A549 (cell line): Measurements from ENCODE around the gene STOML2. TPM values are rescaled to one million over a fixed set of nuclear protein-coding genes. Genes with fewer than 3 reads are reported as not detected.

Experiments
- ATAC-seq, 2 experiments: fragments of 200-7000 bp in 1 of 2; fragments of >200 bp in 1 of 2; cut with Nextera tagmentation in 1 of 2; cut with Tn5 transposase in 1 of 2; 3 replicates each; pipeline versions ENCODE4 v1.8.0 to v1.9.1; 2018 to 2020; ENCODE audit warnings: mild to moderate bottlenecking in 1 of 2, moderate library complexity in 1 of 2
- CTCF ChIA-PET: fragments of 300-600 bp; sonication (Branson Sonifier 250); formaldehyde crosslinking; extraction: SDS; loops from one replicate; lab custom pipeline; 2021; ENCODE audit warnings: antibody characterized with exemption, inconsistent platforms; lab: Yijun Ruan, JAX
- POLR2A ChIA-PET: fragments of 350-600 bp; formaldehyde crosslinking; extraction: SDS; loops from one replicate; lab custom pipeline; 2021; ENCODE audit warnings: antibody characterized with exemption, inconsistent platforms; lab: Yijun Ruan, JAX
- DNase-seq, 2 experiments: peaks; one replicate each; pipeline versions ENCODE4 v3.0.0 to v3.0.0-alpha.2; 2011 to 2016; ENCODE audit warnings: low read depth in 1 of 2, low spot score in 1 of 2
- FAIRE-seq: peaks from 2 replicates; lab custom pipeline; 2011; peaks lifted over from hg19 to GRCh38; lab: Jason Lieb, UNC
- H3K27ac ChIP-seq, 2 experiments: fragments of >200 bp; sonication (Bioruptor Twin); formaldehyde crosslinking; 3 replicates each; pipeline ENCODE4 v1.5.1; 2016 to 2017
- H3K4me1 ChIP-seq: fragments of >200 bp; sonication (Bioruptor Twin); formaldehyde crosslinking; 3 replicates; pipeline ENCODE4 v1.6.1; 2016
- H3K4me2 ChIP-seq: fragments of >200 bp; sonication (Bioruptor Twin); formaldehyde crosslinking; 3 replicates; pipeline ENCODE4 v1.6.1; 2016
- H3K4me3 ChIP-seq: fragments of >200 bp; sonication (Bioruptor Twin); formaldehyde crosslinking; 3 replicates; pipeline ENCODE4 v1.5.1; 2016
- H3K9me3 ChIP-seq: fragments of >200 bp; sonication (Bioruptor Twin); formaldehyde crosslinking; 3 replicates; pipeline ENCODE4 v1.6.1; 2016
- BCL3 ChIP-seq: fragments of >200 bp; sonication (Bioruptor Twin); formaldehyde crosslinking; IDR thresholded peaks from 3 replicates; pipeline ENCODE4 v1.6.1; 2016
- BHLHE40 ChIP-seq: IDR thresholded peaks from 2 replicates; pipeline ENCODE4 v1.6.1; 2012; ENCODE audit warnings: low read depth, low read length, inconsistent platforms
- CBX2 ChIP-seq: fragments of 200-600 bp; sonication (generic); IDR thresholded peaks from 2 replicates; pipeline ENCODE4 v1.6.1; 2016; ENCODE audit warnings: low read depth, mild to moderate bottlenecking, borderline replicate concordance
- EHMT2 ChIP-seq: fragments of 200-600 bp; sonication (generic); IDR thresholded peaks from 2 replicates; pipeline ENCODE4 v1.6.1; 2016; ENCODE audit warnings: antibody characterized with exemption, low read depth, mild to moderate bottlenecking, moderate library complexity
- EP300 ChIP-seq, 2 experiments: fragments of >200 bp; sonication (Bioruptor Twin); formaldehyde crosslinking; IDR thresholded peaks; 2 replicates in 1 of 2; 3 replicates in 1 of 2; pipeline ENCODE4 v1.6.1; 2016 to 2017
- FOSB ChIP-seq: fragments of 250-450 bp; sonication (Bioruptor Pico); IDR thresholded peaks from 2 replicates; pipeline ENCODE4 v1.5.0; 2020; ENCODE audit warnings: mild to moderate bottlenecking, moderate library complexity
- FOSL2 ChIP-seq, 2 experiments: fragments of 450-650 bp in 1 of 2; fragments of >200 bp in 1 of 2; sonication (Bioruptor Twin) in 1 of 2; formaldehyde crosslinking; IDR thresholded peaks; 2 replicates each; pipeline versions ENCODE4 v1.5.0 to v1.6.1; 2016 to 2020; ENCODE audit warnings: mild to moderate bottlenecking in 1 of 2, moderate library complexity in 1 of 2
- FOXS1 ChIP-seq: fragments of 250-450 bp; sonication (Bioruptor Pico); IDR thresholded peaks from 2 replicates; pipeline ENCODE4 v1.5.0; 2020; ENCODE audit warnings: mild to moderate bottlenecking, moderate library complexity
- GATA3 ChIP-seq: IDR thresholded peaks from 2 replicates; pipeline ENCODE4 v1.6.1; 2012; ENCODE audit warnings: borderline replicate concordance
- HOXB5 ChIP-seq: fragments of 250-450 bp; sonication (Bioruptor Pico); IDR thresholded peaks from 2 replicates; pipeline ENCODE4 v1.5.0; 2020; ENCODE audit warnings: mild to moderate bottlenecking, moderate library complexity
- JUNB ChIP-seq: fragments of >200 bp; sonication (Bioruptor Twin); formaldehyde crosslinking; IDR thresholded peaks from 2 replicates; pipeline ENCODE4 v1.6.1; 2016
- KDM5A ChIP-seq: fragments of 200-600 bp; sonication (generic); IDR thresholded peaks from 2 replicates; pipeline ENCODE4 v1.6.1; 2016; ENCODE audit warnings: antibody characterized with exemption, mild to moderate bottlenecking
- PHF8 ChIP-seq: fragments of 200-600 bp; sonication (generic); IDR thresholded peaks from 2 replicates; pipeline ENCODE4 v1.6.1; 2016; ENCODE audit warnings: low read depth, mild to moderate bottlenecking, antibody characterized with exemption, moderate library complexity, borderline replicate concordance
- POLR2A ChIP-seq: IDR thresholded peaks from 2 replicates; pipeline ENCODE4 v1.6.1; 2012; ENCODE audit warnings: mild to moderate bottlenecking, low read length
- RFX5 ChIP-seq: fragments of 450-650 bp; IDR thresholded peaks from 2 replicates; pipeline ENCODE4 v1.7.1; 2014; ENCODE audit warnings: antibody characterized with exemption, mild to moderate bottlenecking, moderate library complexity
- SREBF2 ChIP-seq: fragments of 450-650 bp; IDR thresholded peaks from 2 replicates; pipeline ENCODE4 v1.6.1; 2014; ENCODE audit warnings: mild to moderate bottlenecking, moderate library complexity
- USF2 ChIP-seq: fragments of 450-650 bp; IDR thresholded peaks from 2 replicates; pipeline ENCODE4 v1.6.1; 2014; ENCODE audit warnings: antibody characterized with exemption
- ZFP36 ChIP-seq: fragments of 450-650 bp; IDR thresholded peaks from 2 replicates; pipeline ENCODE4 v1.6.1; 2014; ENCODE audit warnings: borderline replicate concordance; ENCODE audit not compliant: partially characterized antibody
- ZNF302 ChIP-seq: fragments of 250-450 bp; sonication (Bioruptor Pico); IDR thresholded peaks from 2 replicates; pipeline ENCODE4 v1.9.0; 2021; ENCODE audit warnings: inconsistent platforms, mild to moderate bottlenecking, moderate library complexity
- WGBS: methylation state at CpG from one replicate; pipeline ENCODE4 v1.1.6; 2017; ENCODE audit errors: missing lambda C conversion rate; 5-methylcytosine and 5-hydroxymethylcytosine counted together
- polyA plus RNA-seq, 4 experiments: library from polyadenylated mRNA; depleted of rRNA in 3 of 4; stranded (reverse); fragments of >200 nt; fragmentation: RNase III in 1 of 4; extraction: RNeasy Plus Mini Kit Qiagen cat#74134 plus additional on column Dnase treatment in 1 of 4; gene quantifications; 2 replicates in 3 of 4; 3 replicates in 1 of 4; pipeline ENCODE4 v1.2.3, GENCODE V29; 2011 to 2017
- TF ChIP-seq, protein P1 (sequence below): IDR thresholded peaks from 2 replicates; pipeline ENCODE4 v1.6.1; 2012
- TF ChIP-seq, protein P2 (sequence below): fragments of 150-350 bp; IDR thresholded peaks from 2 replicates; pipeline ENCODE4 v1.6.1; 2014; ENCODE audit warnings: low read depth, mild to moderate bottlenecking, low read length

The STOML2 gene
- polyA plus RNA-seq, 2 of the 4 experiments (the other 2 are of a cell fraction), result 189 to 196 TPM

GRCh38 chr9:35116539-35116897, 13.6 kb upstream of the STOML2 start:
- POLR2A ChIA-PET, result interaction anchor here (0.8 to 2.2 kb wide), 10 partner anchors 20 to 488 kb away, joined by 3 to 12 read pairs (median 5); partner anchors contain the start of genes FANCG, PIGO, RUSC2 and TESK1
- WGBS, result 2% methylated on average over 12 of the region's 12 CpGs
- H3K4me3 ChIP-seq, result peak overlapping the region; percentile 48
- H3K4me2 ChIP-seq, result peak overlapping the region; percentile 92
- no peak for TF ChIP-seq GATA3
- TF ChIP-seq FOXS1 (CRISPR knock-in tag), result no peak
- TF ChIP-seq ZNF302, result no peak
- TF ChIP-seq PHF8, result 0 out of 2 replicates have a peak, but pooled peaks have one; percentile 28
- TF ChIP-seq ZFP36, result no peak
- TF ChIP-seq BCL3, result no peak
- TF ChIP-seq EHMT2, result no peak
- TF ChIP-seq CBX2, result no peak
- no peak for TF ChIP-seq SREBF2
- TF ChIP-seq KDM5A, result peak; percentile 65; the same call in 1 of the 2 replicates
- TF ChIP-seq FOSB, result no peak
- H3K9me3 ChIP-seq, result no peaks in the 10 kb centered on the region
- H3K4me1 ChIP-seq, result peaks cover 31% of the 10 kb centered on the region
- peak overlapping the region; percentile 71 to 86 for H3K27ac ChIP-seq
- ATAC-seq, result peak; percentile 40 to 49
- FAIRE-seq, result no peak
- DNase-seq, result no peak
- CTCF ChIA-PET, result interaction anchor here (0.5 to 15.8 kb wide), 40 partner anchors 10 to 615 kb away, joined by 3 to 129 read pairs (median 4); partner anchors contain the start of genes PIGO, TLN1 and UNC13B

DNA sequence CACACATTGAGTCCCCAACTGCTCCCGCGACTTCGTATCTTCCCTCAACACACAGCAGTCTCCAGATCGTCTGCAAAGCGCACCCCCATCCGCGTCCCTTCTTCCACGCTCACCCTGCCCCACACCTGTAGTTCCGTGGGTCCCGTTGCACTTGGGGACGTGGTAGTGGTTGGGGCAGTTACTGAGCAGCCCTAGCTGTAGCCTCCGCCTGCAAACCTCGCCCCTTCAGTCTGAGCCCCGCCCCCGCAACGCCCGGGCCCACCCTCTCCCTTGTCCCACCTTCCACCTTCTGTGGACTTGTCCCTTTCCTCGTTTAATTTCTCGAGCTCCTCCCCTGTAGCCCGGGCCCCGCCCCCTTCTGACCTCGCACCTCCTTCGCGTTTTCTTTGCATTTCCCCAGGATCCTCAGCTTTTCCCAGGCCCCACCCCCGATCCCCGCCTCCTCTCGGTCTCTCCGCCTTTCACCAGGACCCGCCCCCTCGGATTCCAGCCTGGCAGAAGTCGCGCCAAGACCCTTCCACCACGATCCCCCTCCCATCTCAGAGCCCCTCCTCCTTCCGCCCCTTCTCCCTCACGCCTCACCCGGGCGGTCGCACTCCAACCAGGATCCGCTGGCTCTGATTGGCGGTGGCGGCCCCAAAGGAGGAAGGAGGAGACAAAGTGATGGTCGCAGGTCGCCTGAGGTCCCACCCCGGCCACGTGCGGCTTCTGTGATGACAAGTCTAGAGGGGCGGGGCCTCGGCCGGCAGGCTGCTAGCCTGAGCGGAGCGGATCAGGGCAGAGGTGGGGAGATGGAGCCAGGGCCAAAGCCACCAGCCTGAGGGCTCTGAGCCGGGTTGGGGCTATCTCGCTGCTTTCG, 13.0 kb upstream of the STOML2 start, which contains the start of gene ATOSB:
TSS of gene ATOSB (minus strand) at position 183 of the 859 bp plus-strand sequence. CDS start 7,588 bp downstream, outside the sequence.
- no peak for FAIRE-seq
- H3K9me3 ChIP-seq, result no peaks in the 10 kb centered on the region
- peak within 1 kb of the TSS; percentile 48 for H3K4me3 ChIP-seq
- 3% methylated on average over 34 of the region's 54 CpGs for WGBS
- POLR2A ChIA-PET, result interaction anchor here (0.8 to 2.2 kb wide), 13 partner anchors 13 to 489 kb away, joined by 3 to 12 read pairs (median 6); partner anchors contain the start of genes FANCG, PIGO, RUSC2 and STOML2
- TF ChIP-seq BHLHE40 (peak; percentile 82), ZNF302 (no peak), RFX5 (no peak), USF2 (peak; percentile 85), POLR2A (peak; percentile 35), EP300 (IDR thresholded peaks at IDR 0.05) (no peak), HOXB5 (CRISPR knock-in tag) (no peak), FOSL2 (IDR thresholded peaks at IDR 0.05) (no peak), FOSL2 (CRISPR knock-in tag; IDR thresholded peaks at IDR 0.05) (0 out of 2 replicates have a peak, but pooled peaks have one; percentile 19), KDM5A (no peak), JUNB (no peak)
- TF ChIP-seq, protein P1, sequence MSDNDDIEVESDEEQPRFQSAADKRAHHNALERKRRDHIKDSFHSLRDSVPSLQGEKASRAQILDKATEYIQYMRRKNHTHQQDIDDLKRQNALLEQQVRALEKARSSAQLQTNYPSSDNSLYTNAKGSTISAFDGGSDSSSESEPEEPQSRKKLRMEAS, result peak; percentile 95
- TF ChIP-seq, protein P2, sequence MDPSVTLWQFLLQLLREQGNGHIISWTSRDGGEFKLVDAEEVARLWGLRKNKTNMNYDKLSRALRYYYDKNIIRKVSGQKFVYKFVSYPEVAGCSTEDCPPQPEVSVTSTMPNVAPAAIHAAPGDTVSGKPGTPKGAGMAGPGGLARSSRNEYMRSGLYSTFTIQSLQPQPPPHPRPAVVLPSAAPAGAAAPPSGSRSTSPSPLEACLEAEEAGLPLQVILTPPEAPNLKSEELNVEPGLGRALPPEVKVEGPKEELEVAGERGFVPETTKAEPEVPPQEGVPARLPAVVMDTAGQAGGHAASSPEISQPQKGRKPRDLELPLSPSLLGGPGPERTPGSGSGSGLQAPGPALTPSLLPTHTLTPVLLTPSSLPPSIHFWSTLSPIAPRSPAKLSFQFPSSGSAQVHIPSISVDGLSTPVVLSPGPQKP, result no peak
- TF ChIP-seq, all 56 proteins: peak for 5
- Histone ChIP-seq H3K27ac (peak within 1 kb of the TSS; percentile 71 to 86), H3K4me2 (peak within 1 kb of the TSS; percentile 92), H3K4me1 (peaks cover 31% of the 10 kb centered on the region)
- ATAC-seq (peak; percentile 63 to 77), DNase-seq (peak; percentile 91 to 96)
- CTCF ChIA-PET, result interaction anchor here (0.5 to 15.8 kb wide), 27 partner anchors 10 to 616 kb away, joined by 3 to 129 read pairs (median 4); partner anchors contain the start of genes PIGO, TLN1 and VCP
